ENCODE measurements around the gene CD53. TPM values are rescaled to one million over a fixed set of nuclear protein-coding genes. Genes with fewer than 3 reads are reported as not detected.
"Not testable (repeated sequence)": the region's sequence is repeated elsewhere in the genome, so short reads cannot be mapped to it uniquely, and the experiment has no call there.

CD53 gene, protein sequence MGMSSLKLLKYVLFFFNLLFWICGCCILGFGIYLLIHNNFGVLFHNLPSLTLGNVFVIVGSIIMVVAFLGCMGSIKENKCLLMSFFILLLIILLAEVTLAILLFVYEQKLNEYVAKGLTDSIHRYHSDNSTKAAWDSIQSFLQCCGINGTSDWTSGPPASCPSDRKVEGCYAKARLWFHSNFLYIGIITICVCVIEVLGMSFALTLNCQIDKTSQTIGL
- total RNA-seq = 100 to 1,000 TPM; 392 to 404 TPM

DNA sequence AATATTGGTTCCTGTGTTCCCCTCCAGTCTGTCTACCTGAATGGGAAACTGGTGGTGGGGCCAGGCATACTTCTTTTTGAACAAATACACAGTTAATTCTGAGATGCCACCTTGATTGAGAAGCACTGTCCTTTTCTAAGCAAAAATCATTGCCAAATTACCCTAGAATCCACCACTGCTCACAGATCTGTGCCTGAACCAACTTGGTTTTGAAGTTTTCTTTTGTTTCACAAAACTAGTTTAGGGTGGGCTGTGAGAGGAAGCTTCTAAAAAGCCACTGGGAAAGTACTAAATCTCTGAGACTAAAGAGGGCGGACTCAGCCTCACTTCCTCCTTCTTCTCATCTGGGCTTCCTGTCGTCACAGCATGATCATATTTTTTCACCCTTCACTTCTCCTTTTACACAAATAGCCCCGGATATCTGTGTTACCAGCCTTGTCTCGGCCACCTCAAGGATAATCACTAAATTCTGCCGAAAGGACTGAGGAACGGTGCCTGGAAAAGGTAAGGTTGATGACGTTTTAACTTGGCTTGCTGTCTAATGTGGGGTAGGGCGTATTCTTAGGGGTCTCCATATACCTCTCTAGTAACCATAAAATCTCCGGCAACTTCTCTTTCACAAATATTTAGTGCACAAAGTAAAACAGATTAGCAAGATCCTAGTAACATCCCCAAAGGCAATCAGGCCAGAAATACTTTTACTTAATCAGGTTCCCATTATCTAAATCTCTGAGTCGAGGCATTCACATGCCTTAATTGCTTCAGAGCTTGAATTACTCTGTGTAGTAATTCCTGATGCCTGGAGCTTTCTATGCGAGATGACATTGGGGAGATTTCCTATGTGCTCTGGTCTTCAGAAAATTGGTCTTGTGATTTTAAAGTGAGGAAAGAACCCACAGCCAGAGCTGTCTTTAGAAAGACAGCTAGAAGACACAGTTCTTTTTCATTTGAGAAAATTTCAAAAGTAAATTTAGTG, at the start of gene CD53:
Gene CD53, plus strand, starts transcription at position 404 of the 976 bp plus-strand sequence. CDS start 18,261 bp downstream, outside the sequence.
- H3K27ac Mint-ChIP-seq = peak within 1 kb of the TSS; percentile 98
- POLR2A ChIA-PET = interaction anchor here (0.8 to 5.9 kb wide), 17 partner anchors 7 to 838 kb away, joined by 3 to 117 read pairs (median 6); partner anchors contain the start of genes KCNA3, LRIF1, RBM15 and STRIP1
- no peaks in the 10 kb centered on the region for H3K27me3 Mint-ChIP-seq (ENCODE audit: low read depth)
- DNase-seq (peak; percentile 79), ATAC-seq (peak; percentile 38)
- H3K9me3 Mint-ChIP-seq (ENCODE audit: insufficient read depth) = peaks cover 6% of the 10 kb centered on the region
- H3K4me1 Mint-ChIP-seq (ENCODE audit: low read depth) = peaks cover 37% of the 10 kb centered on the region
- peaks cover 47% of the 10 kb centered on the region for H3K36me3 Mint-ChIP-seq (ENCODE audit: low read depth)
- H3K4me3 Mint-ChIP-seq = peak within 1 kb of the TSS; percentile 97
- CTCF ChIA-PET = interaction anchor here (0.9 to 4.9 kb wide), 12 partner anchors 15 to 253 kb away, joined by 3 to 34 read pairs (median 4); partner anchors contain the start of gene LRIF1

DNA sequence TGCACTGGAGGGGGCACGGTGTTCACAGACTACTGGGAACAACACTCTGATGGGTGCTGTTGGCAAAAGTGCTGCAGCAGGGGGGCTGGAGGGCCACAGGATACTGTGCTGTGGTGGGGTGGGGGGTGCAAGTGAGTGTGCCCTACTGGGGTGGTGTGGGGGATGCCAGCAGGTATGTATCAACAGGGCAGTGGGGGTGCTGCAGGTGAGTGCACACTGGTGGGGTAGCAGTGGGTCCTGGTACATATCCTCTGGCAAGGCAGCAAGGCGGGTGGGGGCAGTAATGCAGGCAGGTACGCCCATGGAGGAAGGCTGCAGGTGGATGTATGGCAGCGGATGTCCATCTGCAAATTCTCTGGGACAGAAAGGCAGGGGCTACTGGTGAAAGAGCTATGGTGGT, 48.8 kb upstream of the CD53 start:
- Mint-ChIP-seq H3K27me3 (ENCODE audit: low read depth) (peaks cover 8% of the 10 kb centered on the region), H3K4me3 (no peak overlapping the region), H3K36me3 (ENCODE audit: low read depth) (no peaks in the 10 kb centered on the region), H3K9me3 (ENCODE audit: insufficient read depth) (peaks cover 4% of the 10 kb centered on the region), H3K27ac (no peak overlapping the region), H3K4me1 (ENCODE audit: low read depth) (no peaks in the 10 kb centered on the region)
- DNase-seq (no peak), ATAC-seq (no peak)
- CTCF ChIA-PET = interaction anchor here (9.0 kb wide), 1 partner anchor 40 kb away, joined by 248 read pairs; no protein-coding TSS in a partner anchor
- POLR2A ChIA-PET = no interaction called here

DNA sequence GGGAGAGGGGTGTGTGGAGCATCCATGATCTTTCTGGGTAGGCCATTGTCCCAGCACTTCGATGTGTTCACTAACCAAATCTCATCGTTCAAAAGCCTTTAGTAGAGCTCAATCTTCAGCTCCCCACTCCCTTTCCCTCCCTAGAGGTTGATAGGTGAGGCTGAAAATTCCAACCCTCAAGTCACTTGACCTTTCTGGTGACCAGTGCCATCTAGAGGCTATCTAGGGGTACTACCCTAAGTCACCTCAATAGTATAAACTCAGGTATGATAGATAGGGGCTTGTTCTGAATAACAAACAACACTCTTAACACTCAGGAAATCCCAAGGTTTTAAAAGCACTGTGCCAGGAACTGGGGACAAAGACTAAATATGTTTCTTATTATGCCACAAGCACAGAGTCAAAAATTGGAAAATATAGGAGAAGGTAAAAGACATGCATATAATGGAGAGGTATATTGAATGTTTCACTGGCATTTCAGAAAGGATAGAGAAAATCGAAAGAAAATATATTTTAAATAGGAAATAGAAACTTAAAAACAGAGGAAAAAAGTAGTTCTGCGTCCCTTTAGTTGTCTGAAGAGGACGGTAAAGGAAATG, 42.9 kb upstream of the CD53 start:
- CTCF ChIA-PET = interaction anchor here (0.6 to 9.0 kb wide), 23 partner anchors 12 to 303 kb away, joined by 3 to 248 read pairs (median 5); partner anchors contain the start of gene CD53

DNA sequence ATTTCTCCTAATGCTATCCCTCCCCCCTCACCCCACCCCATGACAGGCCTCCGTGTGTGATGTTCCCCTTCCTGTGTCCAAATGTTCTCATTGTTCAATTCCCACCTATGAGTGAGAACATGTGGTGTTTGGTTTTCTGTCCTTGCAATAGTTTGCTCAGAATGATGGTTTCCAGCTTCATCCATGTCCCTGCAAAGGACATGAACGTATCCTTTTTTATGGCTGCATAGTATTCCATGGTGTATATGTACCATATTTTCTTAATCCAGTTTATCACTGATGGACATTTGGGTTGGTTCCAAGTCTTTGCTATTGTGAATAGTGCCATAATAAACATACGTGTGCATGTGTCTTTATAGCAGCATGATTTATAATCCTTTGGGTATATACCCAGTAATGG, 39.2 kb upstream of the CD53 start:
- ATAC-seq; DNase-seq; POLR2A ChIA-PET; H3K9me3 Mint-ChIP-seq (ENCODE audit: insufficient read depth); H3K36me3 Mint-ChIP-seq (ENCODE audit: low read depth); H3K4me1 Mint-ChIP-seq (ENCODE audit: low read depth); H3K27me3 Mint-ChIP-seq (ENCODE audit: low read depth); H3K27ac Mint-ChIP-seq; H3K4me3 Mint-ChIP-seq: not testable (repeated sequence)
- CTCF ChIA-PET = interaction anchor here (0.8 to 1.0 kb wide), 2 partner anchors 51 to 53 kb away, joined by 4 to 5 read pairs; no protein-coding TSS in a partner anchor

More for the DNA sequence above, 42.9 kb upstream of the CD53 start:
- no peaks in the 10 kb centered on the region for H3K9me3 Mint-ChIP-seq (ENCODE audit: insufficient read depth)
- peaks cover 3% of the 10 kb centered on the region for H3K36me3 Mint-ChIP-seq (ENCODE audit: low read depth)
- POLR2A ChIA-PET = interaction anchor here (1.0 kb wide), 1 partner anchor 46 kb away, joined by 3 read pairs; no protein-coding TSS in a partner anchor
- H3K27me3 Mint-ChIP-seq (ENCODE audit: low read depth) = peaks cover 6% of the 10 kb centered on the region
- peak; percentile 88 for ATAC-seq
- peaks cover 8% of the 10 kb centered on the region for H3K4me1 Mint-ChIP-seq (ENCODE audit: low read depth)
- H3K4me3 Mint-ChIP-seq = no peak overlapping the region
- DNase-seq = peak; percentile 59
- no peak overlapping the region for H3K27ac Mint-ChIP-seq

DNA sequence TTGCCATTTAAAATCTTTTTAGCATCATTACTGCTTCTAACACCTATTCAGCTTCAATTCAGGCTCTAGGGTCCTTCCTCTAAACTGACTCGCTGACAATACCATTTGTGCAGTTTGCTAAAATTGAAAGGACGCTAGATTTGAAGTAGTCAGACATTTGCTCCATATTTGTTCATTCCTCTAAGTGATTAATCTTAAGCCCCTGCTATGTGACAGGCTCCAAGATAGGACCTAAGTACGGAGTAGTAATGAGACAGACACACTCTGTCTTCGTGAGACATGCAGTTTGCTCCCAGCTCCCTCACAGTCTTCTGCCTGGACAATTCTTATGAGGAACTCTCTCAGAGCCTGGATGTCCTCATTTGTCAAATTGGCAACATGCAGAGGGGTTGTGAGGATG, 26.1 kb upstream of the CD53 start:
- H3K36me3 Mint-ChIP-seq (ENCODE audit: low read depth) = peaks cover 2% of the 10 kb centered on the region
- no peak overlapping the region for H3K27ac Mint-ChIP-seq
- no peak for ATAC-seq
- POLR2A ChIA-PET = no interaction called here
- DNase-seq = no peak
- no peaks in the 10 kb centered on the region for H3K4me1 Mint-ChIP-seq (ENCODE audit: low read depth)
- no peak overlapping the region for H3K4me3 Mint-ChIP-seq
- H3K27me3 Mint-ChIP-seq (ENCODE audit: low read depth) = no peaks in the 10 kb centered on the region
- CTCF ChIA-PET = interaction anchor here (0.6 to 0.9 kb wide), 2 partner anchors 18 to 62 kb away, joined by 3 read pairs; no protein-coding TSS in a partner anchor
- H3K9me3 Mint-ChIP-seq (ENCODE audit: insufficient read depth) = no peaks in the 10 kb centered on the region

DNA sequence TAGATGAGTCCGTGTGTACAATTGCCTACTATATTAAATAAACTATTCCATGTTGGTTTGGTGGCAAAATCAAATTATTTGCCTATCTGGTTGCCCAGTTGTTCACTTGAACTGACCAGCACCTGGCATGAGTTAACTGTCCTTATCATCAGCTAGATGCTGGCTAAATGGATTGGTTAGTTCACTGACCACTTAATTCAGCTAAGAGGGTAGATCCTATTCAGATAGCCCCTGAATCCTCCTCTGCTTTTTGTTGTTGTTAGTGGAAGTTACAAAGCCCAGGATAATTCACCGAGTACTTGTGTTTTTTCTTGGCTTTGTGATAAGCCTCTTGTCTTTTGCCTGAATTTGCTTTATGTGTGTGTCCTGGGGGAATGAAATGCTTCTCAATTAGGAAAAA, 22.8 kb upstream of the CD53 start:
- DNase-seq (no peak), ATAC-seq (no peak)
- Mint-ChIP-seq H3K4me1 (ENCODE audit: low read depth) (peaks cover 4% of the 10 kb centered on the region), H3K27me3 (ENCODE audit: low read depth) (no peaks in the 10 kb centered on the region), H3K27ac (no peak overlapping the region), H3K4me3 (no peak overlapping the region), H3K9me3 (ENCODE audit: insufficient read depth) (no peaks in the 10 kb centered on the region), H3K36me3 (ENCODE audit: low read depth) (no peaks in the 10 kb centered on the region)
- POLR2A ChIA-PET = no interaction called here
- CTCF ChIA-PET = interaction anchor here (0.7 kb wide), 1 partner anchor 258 kb away, joined by 3 read pairs; no protein-coding TSS in a partner anchor

DNA sequence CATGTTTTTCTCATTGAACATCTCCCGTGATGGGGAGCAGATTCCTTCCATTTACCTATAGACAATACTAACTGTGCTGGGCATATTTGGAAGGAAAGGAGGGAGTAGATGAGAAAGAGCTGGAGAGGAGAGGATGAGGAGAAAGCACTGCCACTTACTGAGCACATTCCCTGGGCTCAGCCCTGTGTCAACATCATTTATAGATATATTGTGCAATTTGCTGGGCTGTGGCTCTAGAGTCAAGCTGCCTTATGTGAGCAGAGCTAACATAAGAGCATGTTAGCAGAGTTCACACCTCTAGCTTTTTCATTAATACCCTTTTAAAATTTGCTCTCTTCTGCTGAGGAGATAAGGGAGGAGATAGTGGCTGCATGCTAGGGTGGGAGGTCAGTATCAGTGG, 22.3 kb upstream of the CD53 start:
- ATAC-seq = no peak

DNA sequence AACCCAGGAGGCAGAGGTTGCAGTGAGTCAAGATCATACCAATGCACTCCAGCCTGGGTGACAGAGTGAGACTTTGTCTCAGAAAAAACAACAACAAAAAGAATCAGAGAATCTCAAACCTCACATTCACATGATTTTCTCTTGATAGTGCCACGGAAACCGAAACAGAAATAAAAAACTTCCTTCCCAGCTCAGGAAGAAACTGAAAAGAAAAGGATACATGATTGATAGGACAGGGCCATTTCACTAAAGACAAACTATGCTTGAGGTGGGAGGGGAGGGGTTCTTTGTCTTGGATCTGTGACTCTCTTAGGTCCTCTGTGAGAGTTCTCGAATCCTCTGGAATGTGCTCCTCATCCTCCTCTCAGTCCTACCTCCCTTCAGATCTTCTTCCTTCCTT, 19.8 kb upstream of the CD53 start:
- POLR2A ChIA-PET = no interaction called here
- no peak for ATAC-seq
- CTCF ChIA-PET = interaction anchor here (1.3 kb wide), 1 partner anchor 8 kb away, joined by 3 read pairs; no protein-coding TSS in a partner anchor
- H3K9me3 Mint-ChIP-seq (ENCODE audit: insufficient read depth) = no peaks in the 10 kb centered on the region
- H3K27me3 Mint-ChIP-seq (ENCODE audit: low read depth) = peaks cover 2% of the 10 kb centered on the region
- H3K27ac Mint-ChIP-seq = no peak overlapping the region
- DNase-seq = no peak
- H3K4me3 Mint-ChIP-seq = no peak overlapping the region
- H3K4me1 Mint-ChIP-seq (ENCODE audit: low read depth) = peaks cover 4% of the 10 kb centered on the region
- H3K36me3 Mint-ChIP-seq (ENCODE audit: low read depth) = no peaks in the 10 kb centered on the region

More for the DNA sequence above, 22.3 kb upstream of the CD53 start:
- Mint-ChIP-seq H3K36me3 (ENCODE audit: low read depth) (no peaks in the 10 kb centered on the region), H3K4me3 (no peak overlapping the region), H3K27me3 (ENCODE audit: low read depth) (no peaks in the 10 kb centered on the region), H3K27ac (no peak overlapping the region), H3K4me1 (ENCODE audit: low read depth) (peaks cover 4% of the 10 kb centered on the region), H3K9me3 (ENCODE audit: insufficient read depth) (no peaks in the 10 kb centered on the region)
- POLR2A ChIA-PET = no interaction called here
- CTCF ChIA-PET = interaction anchor here (0.7 kb wide), 1 partner anchor 259 kb away, joined by 3 read pairs; no protein-coding TSS in a partner anchor
- DNase-seq = no peak

DNA sequence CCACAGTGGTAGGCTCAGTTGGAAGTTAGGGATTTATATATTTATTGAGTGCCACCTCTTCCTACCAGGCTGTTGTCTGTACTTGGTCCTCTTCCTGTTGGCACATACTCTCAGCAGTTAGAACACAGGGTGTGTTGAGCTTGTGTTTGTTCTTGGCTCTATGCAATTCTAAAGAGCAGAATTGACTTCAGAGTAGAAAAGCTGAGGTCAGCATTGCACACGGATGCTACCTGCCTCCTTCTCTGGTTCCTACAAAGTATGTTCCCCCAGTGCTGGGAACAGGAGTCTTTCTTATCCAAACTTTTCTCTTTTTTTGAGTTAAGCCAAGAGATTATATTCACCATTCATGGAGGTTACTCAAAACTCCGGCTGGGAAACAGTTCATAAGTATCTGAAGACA, 16.5 kb upstream of the CD53 start:
- ChIA-PET POLR2A (interaction anchor here (2.4 kb wide), 1 partner anchor 17 kb away, joined by 6 read pairs; the partner anchor contains the start of gene CD53), CTCF (no interaction called here)
- no peaks in the 10 kb centered on the region for H3K9me3 Mint-ChIP-seq (ENCODE audit: insufficient read depth)
- no peaks in the 10 kb centered on the region for H3K36me3 Mint-ChIP-seq (ENCODE audit: low read depth)
- peaks cover 2% of the 10 kb centered on the region for H3K27me3 Mint-ChIP-seq (ENCODE audit: low read depth)
- ATAC-seq (no peak), DNase-seq (no peak)
- peaks cover 16% of the 10 kb centered on the region for H3K4me1 Mint-ChIP-seq (ENCODE audit: low read depth)
- no peak overlapping the region for H3K27ac Mint-ChIP-seq
- H3K4me3 Mint-ChIP-seq = no peak overlapping the region

DNA sequence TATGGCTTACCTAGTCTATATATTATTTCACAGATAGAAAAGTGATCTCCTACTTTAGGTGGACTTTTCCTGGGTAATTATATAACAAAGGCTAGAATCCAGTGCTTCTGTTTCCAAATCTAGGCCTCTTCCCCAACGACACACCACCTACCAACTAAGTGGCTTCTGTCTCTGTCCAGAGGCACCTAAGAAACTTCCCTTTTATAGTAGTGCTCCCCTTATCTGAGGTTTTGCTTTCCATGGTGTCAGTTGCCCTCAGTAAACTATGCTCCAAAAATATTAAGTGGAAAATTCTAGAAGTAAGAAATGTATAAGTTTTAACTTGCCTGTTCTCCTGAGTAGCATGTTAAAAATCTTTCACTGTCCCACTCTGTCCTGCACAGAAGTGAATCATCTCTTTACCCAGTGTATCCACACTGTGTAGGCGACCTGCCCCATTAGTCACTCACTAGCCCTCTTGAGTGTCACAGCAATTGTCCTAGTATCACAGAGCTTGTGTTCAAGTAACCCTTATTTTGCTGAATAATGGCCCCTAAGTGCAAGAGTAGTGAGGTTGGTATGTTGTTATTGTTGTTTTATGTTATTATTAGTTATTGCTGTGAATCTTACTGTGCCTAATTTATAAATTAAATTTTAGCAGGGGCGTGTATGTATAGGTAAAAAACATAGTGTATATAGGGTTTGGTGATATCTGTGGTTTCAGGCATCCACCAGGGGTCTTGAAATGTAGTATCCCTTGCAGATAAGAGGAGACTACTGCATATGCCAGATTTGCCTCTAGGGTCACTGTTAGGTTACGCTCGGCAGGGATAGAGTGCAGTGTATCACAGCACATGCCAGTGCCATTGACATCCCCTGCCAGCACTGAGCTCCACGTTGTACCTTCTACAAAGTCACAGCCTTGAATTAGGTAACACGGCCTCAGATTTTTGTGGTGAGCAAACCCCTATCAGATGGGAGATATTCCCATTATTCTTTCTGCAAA, 14.7 kb upstream of the CD53 start:
- Mint-ChIP-seq H3K4me3 (no peak overlapping the region), H3K27ac (no peak overlapping the region), H3K9me3 (ENCODE audit: insufficient read depth) (peaks cover 16% of the 10 kb centered on the region), H3K27me3 (ENCODE audit: low read depth) (peaks cover 2% of the 10 kb centered on the region), H3K36me3 (ENCODE audit: low read depth) (peaks cover 7% of the 10 kb centered on the region), H3K4me1 (ENCODE audit: low read depth) (peaks cover 17% of the 10 kb centered on the region)
- CTCF ChIA-PET = interaction anchor here (1.5 to 1.7 kb wide), 2 partner anchors 14 to 16 kb away, joined by 3 read pairs; no protein-coding TSS in a partner anchor
- POLR2A ChIA-PET = interaction anchor here (2.4 kb wide), 1 partner anchor 15 kb away, joined by 6 read pairs; the partner anchor contains the start of gene CD53
- no peak for ATAC-seq
- no peak for DNase-seq
